H1 (cell line): ENCODE data around the gene ABHD1. TPM values are rescaled to one million over a fixed set of nuclear protein-coding genes. Genes with fewer than 3 reads are reported as not detected.

ENCODE experiments used
- CTCF ChIA-PET: fragments of 300-600 bp; sonication (Branson Sonifier 250); formaldehyde crosslinking; loops from one replicate; lab custom pipeline; 2021; ENCODE audit not compliant: partially characterized antibody; lab: Charles Lee
- POLR2A ChIA-PET: fragments of 300-600 bp; sonication (Branson Sonifier 250); formaldehyde crosslinking; loops from one replicate; lab custom pipeline; 2021; ENCODE audit warnings: inconsistent platforms; ENCODE audit not compliant: partially characterized antibody; lab: Charles Lee
- DNase-seq, 2 experiments: peaks; one replicate each; pipeline versions ENCODE4 v3.0.0 to v3.0.0-alpha.2; 2010 to 2022; ENCODE audit warnings: low spot score in 2 of 2, low read depth in 1 of 2, mixed read lengths in 1 of 2
- FAIRE-seq: peaks from 2 replicates; lab custom pipeline; 2011; peaks lifted over from hg19 to GRCh38; lab: Jason Lieb, UNC
- H2AFZ ChIP-seq: 2 replicates; pipeline ENCODE4 v1.8.1; 2012; ENCODE audit warnings: low read length, inconsistent platforms
- H2AK5ac ChIP-seq: 2 replicates; pipeline ENCODE4 v1.6.1; 2013; ENCODE audit warnings: low read depth, low read length
- H2BK120ac ChIP-seq: replicated peaks from 2 replicates; pipeline ENCODE3; 2013; ENCODE audit warnings: low read depth, low read length, inconsistent platforms
- H2BK12ac ChIP-seq: 2 replicates; pipeline ENCODE4 v1.6.1; 2013; ENCODE audit warnings: low read depth, low read length
- H2BK15ac ChIP-seq: 2 replicates; pipeline ENCODE4 v1.6.1; 2013; ENCODE audit warnings: low read length
- H2BK20ac ChIP-seq: 2 replicates; pipeline ENCODE4 v1.6.1; 2013; ENCODE audit warnings: low read length
- H2BK5ac ChIP-seq: 2 replicates; pipeline ENCODE4 v1.6.1; 2013; ENCODE audit warnings: low read depth, low read length
- H3K14ac ChIP-seq: 2 replicates; pipeline ENCODE4 v1.6.1; 2013; ENCODE audit warnings: inconsistent platforms; ENCODE audit not compliant: insufficient read length
- H3K18ac ChIP-seq: 2 replicates; pipeline ENCODE4 v1.6.1; 2013; ENCODE audit warnings: low read length; ENCODE audit errors: extremely low read depth
- H3K23ac ChIP-seq: 2 replicates; pipeline ENCODE4 v1.6.1; 2013; ENCODE audit warnings: inconsistent platforms; ENCODE audit not compliant: insufficient read length
- H3K23me2 ChIP-seq: 2 replicates; pipeline ENCODE4 v1.6.1; 2013; ENCODE audit warnings: low read depth, low read length
- H3K27ac ChIP-seq: 2 replicates; pipeline ENCODE4 v1.6.1; 2011; ENCODE audit warnings: low read depth, low read length, inconsistent platforms
- H3K27me3 ChIP-seq, 4 experiments: replicated peaks in 1 of 4; 1 replicate in 1 of 4; 2 replicates in 3 of 4; pipeline versions ENCODE4 v1.6.1 to v1.8.1; 2011 to 2013; ENCODE audit warnings: low read length in 3 of 4, mild to moderate bottlenecking in 3 of 4, inconsistent platforms in 2 of 4, mixed read lengths in 2 of 4, moderate library complexity in 1 of 4; ENCODE audit not compliant: control insufficient read depth in 3 of 4, insufficient read depth in 3 of 4; ENCODE audit errors: extremely low read depth in 1 of 4
- H3K36me3 ChIP-seq, 4 experiments: 2 replicates each; pipeline versions ENCODE4 v1.6.1 to v1.8.1; 2011 to 2013; ENCODE audit warnings: mild to moderate bottlenecking in 4 of 4, low read length in 3 of 4, moderate library complexity in 2 of 4, control low read depth in 1 of 4, inconsistent platforms in 1 of 4; ENCODE audit not compliant: insufficient read depth in 4 of 4, control insufficient read depth in 2 of 4
- H3K4ac ChIP-seq: replicated peaks from 2 replicates; pipeline ENCODE3; 2013; ENCODE audit warnings: low read length, low read depth, mixed read lengths, inconsistent platforms; ENCODE audit not compliant: insufficient read length
- H3K4me1 ChIP-seq, 4 experiments: replicated peaks in 1 of 4; 1 replicate in 1 of 4; 2 replicates in 3 of 4; pipeline versions ENCODE4 v1.6.1 to v1.8.1; 2011 to 2013; ENCODE audit warnings: low read length in 3 of 4, inconsistent platforms in 2 of 4, mixed read lengths in 1 of 4; ENCODE audit not compliant: insufficient read depth in 4 of 4, control insufficient read depth in 3 of 4
- H3K4me2 ChIP-seq, 2 experiments: 2 replicates each; pipeline versions ENCODE4 v1.6.1 to v1.8.1; 2011 to 2013; ENCODE audit warnings: low read depth in 2 of 2, low read length in 2 of 2, control low read depth in 1 of 2, inconsistent platforms in 1 of 2, mild to moderate bottlenecking in 1 of 2; ENCODE audit not compliant: insufficient read depth in 1 of 2
- H3K4me3 ChIP-seq, 4 experiments: fragments of 200-600, 300-600 bp in 1 of 4; sonication (generic), shearing (Covaris generic), sonication (Bioruptor Twin) in 1 of 4; 2 replicates each; pipeline versions ENCODE4 v1.5.1 to v1.8.1; 2011 to 2016; ENCODE audit warnings: low read length in 4 of 4, low read depth in 3 of 4, control low read depth in 2 of 4, inconsistent platforms in 2 of 4, mild to moderate bottlenecking in 2 of 4, mixed read lengths in 1 of 4, moderate library complexity in 1 of 4; ENCODE audit not compliant: insufficient read depth in 2 of 4; ENCODE audit errors: extremely low read depth in 1 of 4
- H3K56ac ChIP-seq: replicated peaks from 2 replicates; pipeline ENCODE3; 2013; ENCODE audit warnings: low read depth, mild to moderate bottlenecking, mixed read lengths, low read length, inconsistent platforms; ENCODE audit not compliant: insufficient read length
- H3K79me1 ChIP-seq: 2 replicates; pipeline ENCODE4 v1.6.1; 2013; ENCODE audit warnings: low read depth, low read length, control low read depth
- H3K79me2 ChIP-seq, 2 experiments: 2 replicates each; pipeline versions ENCODE4 v1.6.1 to v1.8.1; 2012 to 2013; ENCODE audit warnings: low read length in 2 of 2, mild to moderate bottlenecking in 2 of 2, inconsistent platforms in 1 of 2; ENCODE audit not compliant: insufficient read depth in 2 of 2, control insufficient read depth in 1 of 2
- H3K9ac ChIP-seq, 4 experiments: replicated peaks in 1 of 4; 1 replicate in 1 of 4; 2 replicates in 3 of 4; pipeline versions ENCODE4 v1.6.1 to v1.8.1; 2011 to 2013; ENCODE audit warnings: low read depth in 3 of 4, low read length in 3 of 4, control low read depth in 2 of 4, mild to moderate bottlenecking in 2 of 4, moderate library complexity in 2 of 4, inconsistent platforms in 1 of 4; ENCODE audit errors: extremely low read depth in 1 of 4
- H3K9me3 ChIP-seq, 2 experiments: 2 replicates each; pipeline versions ENCODE4 v1.6.1 to v1.8.1; 2012 to 2013; ENCODE audit warnings: mild to moderate bottlenecking in 2 of 2, moderate library complexity in 2 of 2, control low read depth in 1 of 2, inconsistent platforms in 1 of 2, low read depth in 1 of 2, low read length in 1 of 2, mixed read lengths in 1 of 2; ENCODE audit not compliant: insufficient read depth in 2 of 2
- H4K20me1 ChIP-seq, 2 experiments: replicated peaks in 1 of 2; 2 replicates each; pipeline versions ENCODE3 to v1.8.1; 2011 to 2013; ENCODE audit warnings: inconsistent platforms in 2 of 2, low read length in 2 of 2, mild to moderate bottlenecking in 1 of 2; ENCODE audit not compliant: insufficient read depth in 2 of 2, control insufficient read depth in 1 of 2
- H4K5ac ChIP-seq: 2 replicates; pipeline ENCODE4 v1.6.1; 2013; ENCODE audit warnings: low read length, low read depth, mixed read lengths, inconsistent platforms; ENCODE audit not compliant: insufficient read length
- H4K8ac ChIP-seq: 2 replicates; pipeline ENCODE4 v1.8.0; 2013; ENCODE audit warnings: mild to moderate bottlenecking, moderate library complexity, low read length, inconsistent platforms; ENCODE audit not compliant: insufficient read depth; ENCODE audit errors: extremely low read depth
- H4K91ac ChIP-seq: replicated peaks from 2 replicates; pipeline ENCODE3; 2013; ENCODE audit warnings: low read length, mixed read lengths, inconsistent platforms; ENCODE audit not compliant: insufficient read length
- GTF2F1 ChIP-seq: IDR thresholded peaks from 2 replicates; pipeline ENCODE4 v1.6.1; 2012; ENCODE audit warnings: low read depth, low read length, improper control_type of control experiment, borderline replicate concordance
- KDM5A ChIP-seq: fragments of 200-600 bp; IDR thresholded peaks from 2 replicates; pipeline ENCODE4 v1.7.1; 2012; ENCODE audit warnings: mild to moderate bottlenecking, low read length, inconsistent platforms, mixed read lengths
- MAX ChIP-seq: IDR thresholded peaks from 2 replicates; pipeline ENCODE4 v1.6.1; 2012; ENCODE audit warnings: inconsistent platforms
- RNF2 ChIP-seq: fragments of 200-900, 300-1000 bp; sonication (generic); IDR thresholded peaks from 2 replicates; pipeline ENCODE4 v1.7.1; 2016; ENCODE audit warnings: borderline replicate concordance, low read depth, mild to moderate bottlenecking, antibody characterized with exemption, low read length; ENCODE audit not compliant: poor library complexity, severe bottlenecking; ENCODE audit errors: missing control alignments
- WGBS, 2 experiments: shearing (Covaris generic) in 1 of 2; methylation state at CpG; one replicate each; pipeline versions ENCODE4 v1.1.6 to v1.1.7; 2013 to 2015; ENCODE audit warnings: low lambda C conversion rate in 2 of 2, mixed read lengths in 2 of 2, inconsistent platforms in 1 of 2, low coverage in 1 of 2, missing lambda C conversion rate in 1 of 2; ENCODE audit not compliant: insufficient replicate concordance in 2 of 2, insufficient coverage in 1 of 2, insufficient read length in 1 of 2; ENCODE audit errors: extremely low coverage in 1 of 2, missing lambda C conversion rate in 1 of 2; 5-methylcytosine and 5-hydroxymethylcytosine counted together
- polyA plus RNA-seq, 7 experiments: library from polyadenylated mRNA; depleted of rRNA in 3 of 7; stranded (reverse) in 5 of 7; unstranded in 2 of 7; fragments of >200 nt in 5 of 7; fragments of 200-250 nt in 2 of 7; gene quantifications; 1 replicate in 5 of 7; 2 replicates in 1 of 7; 4 replicates in 1 of 7; pipeline versions ENCODE4 v1.2.1 to v1.2.3, GENCODE V29; 2011 to 2013; ENCODE audit warnings: missing spikeins in 2 of 7, mixed read lengths in 2 of 7
- total RNA-seq: library from RNA; stranded (reverse); fragmentation: NEBNext Ultra II Directional; extraction: Animal tissue kit (Norgen Biotek cat#: 25700); gene quantifications from 2 replicates; pipeline ENCODE4 v1.2.1, GENCODE V29; 2021

Gene ABHD1
- total and polyA plus RNA-seq, 2 of the 8 experiments (the other 6 are each of a cell fraction or from before 2014, with no cell fraction given): 0.20 to 1.1 TPM

DNA sequence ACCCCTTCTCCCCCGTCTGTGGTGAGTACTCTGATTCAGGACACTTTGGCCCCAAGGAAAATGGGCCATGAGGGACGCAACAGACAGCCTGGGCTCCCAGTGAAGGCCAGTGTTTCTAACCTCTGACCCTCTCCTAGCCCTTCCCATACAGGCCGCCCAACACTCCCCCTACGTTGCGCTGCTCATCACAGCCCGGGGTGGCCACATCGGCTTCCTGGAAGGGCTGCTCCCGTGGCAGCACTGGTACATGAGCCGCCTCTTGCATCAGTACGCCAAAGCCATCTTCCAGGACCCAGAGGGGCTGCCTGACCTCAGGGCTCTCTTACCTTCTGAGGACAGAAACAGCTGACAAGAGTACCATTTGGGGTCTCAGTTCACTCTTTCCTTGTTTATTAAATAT is 6.8 kb downstream of the ABHD1 start:
- Histone ChIP-seq H3K79me1 (peaks cover 4% of the 10 kb centered on the region), H3K27ac (no peak overlapping the region), H3K4me2 (no peak overlapping the region), H3K27me3 (no peaks in the 10 kb centered on the region; a peak in 2 of 7 replicates), H4K8ac (no peak overlapping the region), H3K18ac (no peak overlapping the region), H3K23me2 (peaks cover 2% of the 10 kb centered on the region; the same call in 1 of the 2 replicates), H2BK5ac (no peak overlapping the region), H3K23ac (no peak overlapping the region), H3K4me3 (no peak overlapping the region), H2BK15ac (no peak overlapping the region), H3K9me3 (no peaks in the 10 kb centered on the region), H3K9ac (no peak overlapping the region), H3K56ac (no peak overlapping the region), H3K14ac (no peak overlapping the region), H2AK5ac (no peak overlapping the region), H3K79me2 (peaks cover 0 to 15% of the 10 kb centered on the region in 2 experiments; a peak in 2 of 4 replicates), H4K20me1 (peaks cover 8 to 14% of the 10 kb centered on the region in 2 experiments), H3K4ac (no peak overlapping the region), H3K4me1 (peaks cover 0 to 4% (median 3%) of the 10 kb centered on the region in 4 experiments; a peak in 5 of 7 replicates), H2BK20ac (no peak overlapping the region), H2BK120ac (no peak overlapping the region), H2AFZ (no peak overlapping the region), H3K36me3 (peaks cover 2 to 26% (median 16%) of the 10 kb centered on the region in 4 experiments; a peak in 6 of 8 replicates), H4K5ac (no peak overlapping the region), H4K91ac (no peak overlapping the region), H2BK12ac (no peak overlapping the region)
- POLR2A ChIA-PET: no interaction called here
- FAIRE-seq (no peak), DNase-seq (no peak)
- CTCF ChIA-PET: interaction anchor here (1.6 to 4.1 kb wide), 2 partner anchors 40 to 61 kb away, joined by 8 to 26 read pairs; no protein-coding TSS in a partner anchor
- WGBS, 2 experiments: 93% methylated on average over 10 of the region's 10 CpGs; no CpG with 5 or more reads in 1 of the 2 experiments
- TF ChIP-seq KDM5A: no peak
- TF ChIP-seq GTF2F1: no peak
- no peak for TF ChIP-seq RNF2
- TF ChIP-seq MAX: no peak
